GM12801 (cell line): ENCODE measurements around the gene MYL2.

Source experiments
- TF ChIP-seq, protein P1 (sequence below): IDR thresholded peaks from one replicate; pipeline ENCODE4 v1.5.1; 2011; ENCODE audit warnings: control low read depth; ENCODE audit not compliant: insufficient read length; ENCODE audit errors: extremely low read depth

MYL2 gene

DNA sequence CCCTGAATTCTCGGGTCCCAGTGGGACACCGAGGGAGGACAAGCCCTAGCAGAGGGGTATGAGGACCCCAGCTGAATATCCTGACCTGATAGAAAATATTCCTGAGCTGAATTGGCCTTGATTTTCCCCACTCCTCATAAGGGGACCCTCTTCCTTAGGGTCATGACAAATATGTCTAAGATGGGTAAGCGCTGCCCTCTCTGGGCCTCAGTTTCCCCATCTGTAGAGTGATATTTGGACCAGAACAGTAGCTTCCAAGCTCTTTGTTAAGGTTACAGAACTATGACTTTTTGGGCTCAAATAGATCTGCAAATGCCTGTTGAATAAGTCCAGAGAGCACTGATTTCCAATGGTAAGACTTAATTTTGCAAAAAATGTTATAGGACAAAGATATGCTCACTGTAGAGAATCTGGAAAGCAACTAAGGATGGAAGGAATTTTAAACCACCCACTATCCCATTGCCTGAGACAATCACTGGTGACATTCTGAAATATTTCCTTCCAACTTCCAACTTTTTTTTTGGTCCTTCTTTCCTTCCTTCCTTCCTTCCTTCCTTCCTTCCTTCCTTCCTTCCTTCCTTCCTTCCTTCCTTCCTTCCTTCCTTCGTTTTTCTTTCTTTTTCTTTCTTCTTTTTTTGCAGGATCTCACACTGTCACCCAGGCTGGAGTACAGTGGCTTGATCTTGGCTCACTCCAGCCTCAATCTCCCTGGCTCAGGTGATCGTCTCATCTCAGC, 32.0 kb downstream of the MYL2 start:
- TF ChIP-seq, protein P1, sequence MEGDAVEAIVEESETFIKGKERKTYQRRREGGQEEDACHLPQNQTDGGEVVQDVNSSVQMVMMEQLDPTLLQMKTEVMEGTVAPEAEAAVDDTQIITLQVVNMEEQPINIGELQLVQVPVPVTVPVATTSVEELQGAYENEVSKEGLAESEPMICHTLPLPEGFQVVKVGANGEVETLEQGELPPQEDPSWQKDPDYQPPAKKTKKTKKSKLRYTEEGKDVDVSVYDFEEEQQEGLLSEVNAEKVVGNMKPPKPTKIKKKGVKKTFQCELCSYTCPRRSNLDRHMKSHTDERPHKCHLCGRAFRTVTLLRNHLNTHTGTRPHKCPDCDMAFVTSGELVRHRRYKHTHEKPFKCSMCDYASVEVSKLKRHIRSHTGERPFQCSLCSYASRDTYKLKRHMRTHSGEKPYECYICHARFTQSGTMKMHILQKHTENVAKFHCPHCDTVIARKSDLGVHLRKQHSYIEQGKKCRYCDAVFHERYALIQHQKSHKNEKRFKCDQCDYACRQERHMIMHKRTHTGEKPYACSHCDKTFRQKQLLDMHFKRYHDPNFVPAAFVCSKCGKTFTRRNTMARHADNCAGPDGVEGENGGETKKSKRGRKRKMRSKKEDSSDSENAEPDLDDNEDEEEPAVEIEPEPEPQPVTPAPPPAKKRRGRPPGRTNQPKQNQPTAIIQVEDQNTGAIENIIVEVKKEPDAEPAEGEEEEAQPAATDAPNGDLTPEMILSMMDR = no peak

GRCh38 chr12:110885152-110885840, 35.1 kb downstream of the MYL2 start:
- TF ChIP-seq, protein P1 = no peak

GRCh38 chr12:110883251-110883650, 37.1 kb downstream of the MYL2 start:
- TF ChIP-seq, protein P1 = no peak

DNA sequence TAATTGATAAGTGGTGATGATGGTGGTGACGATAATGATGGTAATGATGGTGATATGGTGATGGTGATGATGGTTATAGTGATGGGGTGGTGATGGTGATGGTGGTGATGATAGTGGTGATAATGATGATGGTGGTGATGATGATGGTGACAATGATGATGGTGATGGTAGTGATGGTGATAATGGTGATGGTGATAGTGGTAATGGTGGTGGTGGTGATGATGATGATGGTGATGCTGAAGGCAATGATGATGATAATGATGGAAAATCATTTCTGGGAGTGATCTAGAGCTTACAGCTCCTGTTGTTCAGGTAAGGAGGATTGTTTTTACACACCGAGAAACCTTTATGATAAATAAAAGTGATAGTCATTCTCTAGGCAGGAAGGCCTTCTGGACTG, 39.7 kb downstream of the MYL2 start:
- TF ChIP-seq, protein P1 = no peak

DNA sequence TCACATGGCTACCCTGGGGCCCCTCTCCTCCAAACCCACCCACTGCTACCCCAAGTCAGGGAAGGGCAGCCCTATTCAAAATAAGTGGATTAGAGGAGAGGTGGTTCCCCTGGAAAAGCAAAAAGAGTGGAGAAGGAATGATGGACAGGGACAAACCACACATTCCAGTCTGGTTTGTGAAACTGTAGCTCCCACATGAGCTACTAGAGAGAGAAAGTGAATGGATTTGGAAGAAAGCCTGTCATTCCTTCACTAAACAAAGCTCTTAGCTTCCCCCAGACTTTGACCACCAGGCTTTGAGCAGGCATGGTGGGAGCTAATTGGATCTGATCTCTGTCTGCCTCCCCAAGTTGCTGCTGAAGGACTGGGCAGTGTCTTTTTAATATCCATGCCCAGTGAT, 45.6 kb downstream of the MYL2 start:
- TF ChIP-seq, protein P1 = no peak

DNA sequence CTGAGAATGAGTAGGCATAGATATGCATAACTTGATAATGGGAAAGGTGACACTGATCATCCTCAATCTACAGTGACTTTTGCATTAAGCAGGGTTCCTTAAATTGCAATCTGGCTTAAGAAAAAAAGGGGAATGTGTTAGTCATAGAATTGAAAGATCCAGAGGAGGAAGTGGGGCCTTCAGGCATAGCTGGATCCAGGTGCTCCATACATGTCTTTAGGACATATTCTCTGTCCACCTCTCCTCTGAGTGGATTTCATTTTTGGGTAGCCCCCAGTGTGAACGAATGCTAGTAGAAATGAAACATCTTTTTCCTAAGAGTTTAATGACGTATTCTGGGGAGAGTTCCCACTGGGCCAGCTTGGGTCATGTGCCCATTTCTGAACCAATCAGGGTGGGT, 46.0 kb downstream of the MYL2 start:
- TF ChIP-seq, protein P1 = no peak

- TF ChIP-seq, protein P1 = no peak
Observed at GRCh38 chr12:110872100-110872499, 48.3 kb downstream of the MYL2 start.
